GM23248 (cell line): ENCODE data around the gene C12orf56. TPM values are rescaled to one million over a fixed set of nuclear protein-coding genes. Genes with fewer than 3 reads are reported as not detected.

Experiments used
- DNase-seq: peaks from one replicate; pipeline ENCODE4 v3.0.0-alpha.2; 2015
- H2AFZ ChIP-seq: fragments of 200-600 bp; sonication (generic); 2 replicates; pipeline ENCODE4 v1.6.1; 2016; ENCODE audit warnings: antibody characterized with exemption
- H3F3A ChIP-seq: fragments of 200-600 bp; sonication (generic); 2 replicates; pipeline ENCODE4 v1.6.1; 2016; ENCODE audit warnings: mild to moderate bottlenecking, antibody characterized with exemption, mixed run types; ENCODE audit not compliant: insufficient read depth
- H3K27ac ChIP-seq: fragments of 200-600 bp; sonication (generic); 2 replicates; pipeline ENCODE4 v1.5.1; 2016; ENCODE audit warnings: mild to moderate bottlenecking
- H3K27me3 ChIP-seq: fragments of 200-600 bp; sonication (generic); replicated peaks from 2 replicates; pipeline ENCODE4 v1.6.1; 2016; ENCODE audit warnings: mild to moderate bottlenecking; ENCODE audit not compliant: insufficient read depth
- H3K36me3 ChIP-seq: fragments of 200-600 bp; sonication (generic); 2 replicates; pipeline ENCODE4 v1.6.1; 2016; ENCODE audit warnings: low read depth, mild to moderate bottlenecking
- H3K4me1 ChIP-seq: fragments of 200-600 bp; sonication (generic); 2 replicates; pipeline ENCODE4 v1.6.1; 2016; ENCODE audit warnings: mild to moderate bottlenecking; ENCODE audit not compliant: insufficient read depth
- H3K4me2 ChIP-seq: fragments of 200-600 bp; sonication (generic); one replicate; pipeline ENCODE4 v1.6.1; 2016; ENCODE audit warnings: mild to moderate bottlenecking; ENCODE audit not compliant: unreplicated experiment
- H3K4me3 ChIP-seq: fragments of 200-600 bp; sonication (generic); 2 replicates; pipeline ENCODE4 v1.5.1; 2016; ENCODE audit warnings: mild to moderate bottlenecking
- H3K79me2 ChIP-seq: fragments of 200-600 bp; sonication (generic); 2 replicates; pipeline ENCODE4 v1.6.1; 2016; ENCODE audit warnings: mild to moderate bottlenecking; ENCODE audit not compliant: insufficient read depth
- H3K9ac ChIP-seq: fragments of 200-600 bp; sonication (generic); 2 replicates; pipeline ENCODE4 v1.6.1; 2016; ENCODE audit warnings: mild to moderate bottlenecking
- H3K9me2 ChIP-seq: fragments of 200-600 bp; sonication (generic); 2 replicates; pipeline ENCODE4 v1.6.1; 2016; ENCODE audit warnings: mixed run types, mild to moderate bottlenecking, moderate library complexity; ENCODE audit not compliant: insufficient read depth
- H3K9me3 ChIP-seq: fragments of 200-600 bp; sonication (generic); one replicate; pipeline ENCODE4 v1.6.1; 2017; ENCODE audit warnings: low read depth
- H4K20me1 ChIP-seq: fragments of 200-600 bp; sonication (generic); 2 replicates; pipeline ENCODE4 v1.6.0; 2016; ENCODE audit not compliant: insufficient read depth
- EZH2 ChIP-seq: fragments of 200-600 bp; sonication (generic); IDR thresholded peaks from 2 replicates; pipeline ENCODE4 v1.6.1; 2018; ENCODE audit warnings: antibody characterized with exemption, mild to moderate bottlenecking; ENCODE audit not compliant: insufficient read depth, poor library complexity, severe bottlenecking
- EZH2phosphoT487 ChIP-seq: fragments of 200-600 bp; sonication (generic); IDR thresholded peaks from 2 replicates; pipeline ENCODE4 v1.6.1; 2018; ENCODE audit warnings: antibody characterized with exemption, moderate library complexity, mild to moderate bottlenecking, low read depth; ENCODE audit not compliant: insufficient read depth
- WGBS, 2 experiments: methylation state at CpG; one replicate each; pipeline ENCODE4 v1.1.6; 2015 to 2017; ENCODE audit warnings: low lambda C conversion rate in 2 of 2, low coverage in 1 of 2; ENCODE audit errors: missing lambda C conversion rate in 2 of 2; 5-methylcytosine and 5-hydroxymethylcytosine counted together
- in situ Hi-C: fragments of 300-500 bp; cut with MboI; formaldehyde crosslinking; loops from 2 replicates; pipeline ENCODE4 v1.15.0; 2020
- polyA plus RNA-seq: library from polyadenylated mRNA; unstranded; fragments of >200 nt; fragmentation: Nextera tagmentation; extraction: Ambion mirVana; gene quantifications from 2 replicates; pipeline ENCODE4 v1.2.1, GENCODE V29; 2016
- total RNA-seq: library from RNA; depleted of rRNA; stranded (reverse); fragments of >200 nt; shearing (Covaris generic); gene quantifications from 2 replicates; pipeline ENCODE4 v1.2.3, GENCODE V29; 2014

The C12orf56 gene
- total and polyA plus RNA-seq, 2 experiments from 2014 or later: 0.43 to 0.90 TPM

DNA sequence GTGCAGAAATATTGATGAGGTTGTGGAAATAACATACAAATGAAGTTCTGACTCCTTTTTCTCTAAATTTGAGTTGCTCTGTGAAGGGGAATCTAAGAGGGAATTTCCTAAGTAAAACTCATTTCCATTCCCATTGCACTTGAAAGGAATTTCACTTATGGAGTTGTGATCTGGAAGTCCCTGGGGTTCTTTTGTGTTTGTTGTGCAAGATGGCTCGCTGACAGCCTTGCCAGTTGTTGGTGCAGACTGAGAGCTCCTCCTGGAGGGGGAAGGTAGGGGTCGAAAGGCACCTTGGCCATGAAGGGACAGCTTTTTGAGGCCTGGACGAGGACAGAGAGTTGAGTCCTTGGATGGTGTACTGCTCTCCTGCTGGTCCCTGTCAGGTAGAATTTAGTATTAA is 72.0 kb downstream of the C12orf56 start:
- no peaks in the 10 kb centered on the region for H3K27me3 ChIP-seq
- H3K4me3 ChIP-seq: no peak overlapping the region
- TF ChIP-seq EZH2phosphoT487 (no peak), EZH2 (no peak)
- H3K9me3 ChIP-seq: no peaks in the 10 kb centered on the region
- H3K27ac ChIP-seq: no peak overlapping the region
- H3K36me3 ChIP-seq: no peaks in the 10 kb centered on the region
- no peaks in the 10 kb centered on the region for H4K20me1 ChIP-seq
- no peaks in the 10 kb centered on the region for H3K79me2 ChIP-seq
- H3K4me2 ChIP-seq: no peak overlapping the region
- H3K4me1 ChIP-seq: no peaks in the 10 kb centered on the region
- in situ Hi-C loops: no loop called here
- H3K9ac ChIP-seq: no peak overlapping the region
- H3K9me2 ChIP-seq: no peaks in the 10 kb centered on the region
- peak; percentile 18 for DNase-seq
- 42 to 48% methylated on average over 3 of the region's 3 CpGs for WGBS, 2 experiments
- H2AFZ ChIP-seq: peak overlapping the region; percentile 49
- H3F3A ChIP-seq: no peaks in the 10 kb centered on the region

DNA sequence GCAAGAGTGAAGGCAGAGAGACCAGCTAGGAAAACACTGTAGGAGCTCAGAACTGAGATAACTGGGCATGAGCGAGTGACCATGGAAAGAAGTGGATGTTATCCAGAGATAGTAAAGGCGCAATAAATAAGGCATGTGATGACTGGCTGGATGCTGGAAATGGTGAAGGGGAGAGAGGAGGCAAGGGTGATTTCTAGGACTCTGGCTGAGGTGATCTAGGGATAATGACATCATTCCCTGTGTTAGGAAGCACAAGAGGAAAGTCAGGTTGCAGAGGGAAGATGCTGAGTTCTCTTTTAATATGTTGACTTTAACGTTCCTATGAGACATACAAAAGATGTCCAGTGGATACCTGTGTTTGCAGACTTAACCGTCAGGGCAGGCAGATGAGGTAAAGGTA is 78.7 kb downstream of the C12orf56 start:
- Histone ChIP-seq H3K4me1 (no peaks in the 10 kb centered on the region), H2AFZ (no peak overlapping the region), H3K36me3 (no peaks in the 10 kb centered on the region), H3K9me3 (no peaks in the 10 kb centered on the region), H3K9ac (no peak overlapping the region), H3K9me2 (no peaks in the 10 kb centered on the region), H3K4me3 (no peak overlapping the region), H3K4me2 (no peak overlapping the region), H3K27ac (no peak overlapping the region), H3K27me3 (no peaks in the 10 kb centered on the region), H3F3A (no peaks in the 10 kb centered on the region), H4K20me1 (no peaks in the 10 kb centered on the region), H3K79me2 (no peaks in the 10 kb centered on the region)
- no peak for TF ChIP-seq EZH2phosphoT487
- WGBS, 2 experiments: 82 to 88% methylated on average over 4 of the region's 4 CpGs
- no peak for DNase-seq
- in situ Hi-C loops: no loop called here

DNA sequence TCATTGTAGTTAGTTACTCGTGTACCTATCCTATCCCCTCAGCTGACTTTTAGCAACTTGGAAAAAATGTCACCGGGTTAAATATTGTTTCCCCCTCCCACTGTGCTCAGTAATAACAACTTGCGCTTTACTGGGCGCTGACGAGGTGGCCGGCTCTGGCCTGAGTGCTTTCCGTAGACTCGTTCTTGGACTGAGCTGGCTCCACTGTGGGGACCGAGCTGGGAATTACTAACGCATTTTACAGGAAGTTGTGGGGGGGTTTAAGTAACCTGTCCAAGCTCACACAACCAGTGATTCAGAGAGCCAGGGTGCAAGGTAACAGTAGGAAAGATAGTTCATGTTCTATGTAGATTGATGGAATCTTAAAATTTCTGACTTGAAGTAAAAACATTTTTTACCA is 86.0 kb downstream of the C12orf56 start:
- Histone ChIP-seq H2AFZ (no peak overlapping the region), H3K27me3 (no peaks in the 10 kb centered on the region), H3K27ac (no peak overlapping the region), H3F3A (no peaks in the 10 kb centered on the region), H4K20me1 (no peaks in the 10 kb centered on the region), H3K4me2 (no peak overlapping the region), H3K36me3 (no peaks in the 10 kb centered on the region), H3K79me2 (no peaks in the 10 kb centered on the region), H3K9me2 (no peaks in the 10 kb centered on the region), H3K9me3 (no peaks in the 10 kb centered on the region), H3K4me1 (no peaks in the 10 kb centered on the region), H3K4me3 (no peak overlapping the region), H3K9ac (no peak overlapping the region)
- DNase-seq: no peak
- in situ Hi-C loops: no loop called here
- 74 to 78% methylated on average over 10 of the region's 10 CpGs for WGBS, 2 experiments
- no peak for TF ChIP-seq EZH2
- TF ChIP-seq EZH2phosphoT487: no peak

DNA sequence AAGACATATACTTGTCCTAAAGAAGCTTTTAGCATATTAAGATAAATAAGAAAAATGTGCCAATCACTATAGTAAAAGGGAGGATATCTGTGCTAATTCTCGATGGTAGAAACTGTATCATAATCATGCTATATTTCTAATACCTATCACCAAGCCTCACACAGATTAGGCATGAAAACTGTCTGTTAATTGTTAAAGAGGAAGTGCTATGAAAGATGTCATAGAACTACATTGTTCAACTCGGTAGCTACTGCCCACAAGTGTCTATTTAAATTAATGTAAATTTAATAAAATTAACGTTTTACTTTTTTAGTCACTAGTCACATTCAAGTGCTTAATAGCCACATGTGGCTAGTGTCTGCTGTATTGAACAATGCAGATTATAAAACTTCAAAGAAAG is 90.9 kb downstream of the C12orf56 start:
- no peaks in the 10 kb centered on the region for H3F3A ChIP-seq
- H3K27me3 ChIP-seq: no peaks in the 10 kb centered on the region
- no peak overlapping the region for H2AFZ ChIP-seq
- H3K27ac ChIP-seq: no peak overlapping the region
- in situ Hi-C loops: no loop called here
- H3K9me3 ChIP-seq: no peaks in the 10 kb centered on the region
- no peaks in the 10 kb centered on the region for H3K4me1 ChIP-seq
- no peak overlapping the region for H3K4me2 ChIP-seq
- TF ChIP-seq EZH2 (no peak), EZH2phosphoT487 (no peak)
- no peaks in the 10 kb centered on the region for H3K36me3 ChIP-seq
- no peaks in the 10 kb centered on the region for H4K20me1 ChIP-seq
- no peak overlapping the region for H3K4me3 ChIP-seq
- DNase-seq: no peak
- no peak overlapping the region for H3K9ac ChIP-seq
- H3K9me2 ChIP-seq: no peaks in the 10 kb centered on the region
- WGBS, 2 experiments: 61 to 65% methylated on average over 3 of the region's 3 CpGs
- no peaks in the 10 kb centered on the region for H3K79me2 ChIP-seq

DNA sequence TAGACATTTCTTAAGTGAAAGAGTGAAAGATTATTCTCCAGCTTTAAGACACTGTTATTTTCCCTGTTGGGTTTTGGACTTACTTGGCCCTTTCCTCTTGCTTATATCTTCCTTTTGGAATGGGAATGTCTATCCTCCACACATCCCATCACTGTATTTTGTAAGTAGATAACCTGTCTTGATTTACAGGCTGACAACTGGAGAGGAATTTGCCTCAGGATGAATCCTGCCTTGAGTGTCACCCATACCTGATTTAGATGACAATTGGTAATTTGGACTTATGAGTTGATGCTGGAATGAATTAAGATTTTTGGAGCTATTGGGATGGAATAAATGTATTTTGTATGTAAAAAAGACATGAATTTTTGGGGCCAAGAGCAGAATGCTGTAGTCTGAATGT is 94.3 kb downstream of the C12orf56 start:
- Histone ChIP-seq H3K9me2 (no peaks in the 10 kb centered on the region), H3K4me3 (no peak overlapping the region), H3K79me2 (no peaks in the 10 kb centered on the region), H3F3A (no peaks in the 10 kb centered on the region), H3K27ac (no peak overlapping the region), H3K4me1 (no peaks in the 10 kb centered on the region), H3K9ac (no peak overlapping the region), H2AFZ (no peak overlapping the region), H4K20me1 (no peaks in the 10 kb centered on the region), H3K4me2 (no peak overlapping the region), H3K36me3 (no peaks in the 10 kb centered on the region), H3K9me3 (no peaks in the 10 kb centered on the region), H3K27me3 (no peaks in the 10 kb centered on the region)
- in situ Hi-C loops: no loop called here
- no peak for TF ChIP-seq EZH2
- DNase-seq: no peak
